Neural progenitor cell (in vitro differentiated cells): ENCODE results near the gene KDSR. TPM values are rescaled to one million over a fixed set of nuclear protein-coding genes. Genes with fewer than 3 reads are reported as not detected.

Experiments
- DNase-seq: peaks from one replicate; pipeline ENCODE4 v3.0.0-alpha.2; 2016; ENCODE audit warnings: low spot score
- H2AFZ ChIP-seq: fragments of 200-600 bp; sonication (generic); replicated peaks from 2 replicates; pipeline ENCODE4 v1.6.1; 2016; ENCODE audit warnings: antibody characterized with exemption
- H3F3A ChIP-seq: fragments of 200-600 bp; sonication (generic); 2 replicates; pipeline ENCODE4 v1.6.1; 2016; ENCODE audit warnings: antibody characterized with exemption, low read depth
- H3K27ac ChIP-seq: fragments of 200-600 bp; sonication (generic); 2 replicates; pipeline ENCODE4 v1.5.1; 2016; ENCODE audit warnings: mild to moderate bottlenecking
- H3K27me3 ChIP-seq: fragments of 200-600 bp; sonication (generic); 2 replicates; pipeline ENCODE4 v1.6.1; 2016; ENCODE audit warnings: mild to moderate bottlenecking, moderate library complexity
- H3K36me3 ChIP-seq: fragments of 200-600 bp; sonication (generic); 2 replicates; pipeline ENCODE4 v1.5.1; 2016
- H3K4me1 ChIP-seq: fragments of 200-600 bp; sonication (generic); 2 replicates; pipeline ENCODE4 v1.6.1; 2016; ENCODE audit warnings: mixed run types
- H3K4me2 ChIP-seq: fragments of 200-600 bp; sonication (generic); 2 replicates; pipeline ENCODE4 v1.6.1; 2016
- H3K4me3 ChIP-seq: fragments of 200-600 bp; sonication (generic); 2 replicates; pipeline ENCODE4 v1.5.1; 2016
- H3K79me2 ChIP-seq: fragments of 200-600 bp; sonication (generic); 2 replicates; pipeline ENCODE4 v1.6.1; 2016; ENCODE audit warnings: low read depth
- H3K9ac ChIP-seq: fragments of 200-600 bp; sonication (generic); 2 replicates; pipeline ENCODE4 v1.6.1; 2016
- H3K9me3 ChIP-seq: fragments of 200-600 bp; sonication (generic); 2 replicates; pipeline ENCODE4 v1.5.1; 2016; ENCODE audit warnings: low read depth
- H4K20me1 ChIP-seq: fragments of 200-600 bp; sonication (generic); 2 replicates; pipeline ENCODE4 v1.6.1; 2016; ENCODE audit warnings: low read depth
- H3K27ac Mint-ChIP-seq: 3 replicates; pipeline ENCODE4 v1.8.0; 2021; ENCODE audit warnings: mixed read lengths
- H3K27me3 Mint-ChIP-seq: 2 replicates; pipeline ENCODE4 v1.8.0; 2022; ENCODE audit warnings: low read depth, mild to moderate bottlenecking, inconsistent platforms, moderate library complexity, mixed read lengths; ENCODE audit not compliant: insufficient read depth
- H3K36me3 Mint-ChIP-seq: 3 replicates; pipeline ENCODE4 v1.8.0; 2021; ENCODE audit warnings: mixed read lengths
- H3K4me1 Mint-ChIP-seq: 3 replicates; pipeline ENCODE4 v1.8.0; 2021; ENCODE audit warnings: mixed read lengths
- H3K4me3 Mint-ChIP-seq: 3 replicates; pipeline ENCODE4 v1.8.0; 2021; ENCODE audit warnings: mild to moderate bottlenecking, moderate library complexity, mixed read lengths
- H3K9me3 Mint-ChIP-seq: 3 replicates; pipeline ENCODE4 v1.8.0; 2020; ENCODE audit warnings: mixed read lengths
- CTCF ChIP-seq: fragments of 200-600 bp; sonication (generic); IDR thresholded peaks from 2 replicates; pipeline ENCODE4 v1.5.1; 2017; ENCODE audit warnings: antibody characterized with exemption, mild to moderate bottlenecking
- EZH2 ChIP-seq: fragments of 200-600 bp; sonication (generic); IDR thresholded peaks from 2 replicates; pipeline ENCODE4 v1.6.1; 2017; ENCODE audit warnings: antibody characterized with exemption, mild to moderate bottlenecking, moderate library complexity
- EZH2phosphoT487 ChIP-seq: fragments of 200-600 bp; sonication (generic); IDR thresholded peaks from 2 replicates; pipeline ENCODE4 v1.6.1; 2017; ENCODE audit warnings: antibody characterized with exemption
- total RNA-seq: library from RNA; depleted of rRNA; stranded (reverse); fragments of >200 nt; gene quantifications from 2 replicates; pipeline ENCODE4 v1.2.3, GENCODE V29; 2015; ENCODE audit warnings: low replicate concordance

The KDSR gene
- total RNA-seq, 1 donor from 2014 or later, result 20.6 TPM

GRCh38 chr18:63312737-63313395 is 54.1 kb downstream of the KDSR start:
- Mint-ChIP-seq H3K36me3 (peaks cover 16% of the 10 kb centered on the region), H3K4me3 (no peak overlapping the region), H3K9me3 (no peaks in the 10 kb centered on the region), H3K4me1 (peaks cover 18% of the 10 kb centered on the region), H3K27ac (no peak overlapping the region), H3K27me3 (peaks cover 3% of the 10 kb centered on the region)
- Histone ChIP-seq H3K36me3 (no peaks in the 10 kb centered on the region), H3K4me2 (no peak overlapping the region), H3K4me1 (peaks cover 3% of the 10 kb centered on the region), H3K27me3 (peaks cover 22% of the 10 kb centered on the region), H3K4me3 (no peak overlapping the region), H3K9ac (no peak overlapping the region), H2AFZ (no peak overlapping the region), H4K20me1 (no peaks in the 10 kb centered on the region), H3K79me2 (no peaks in the 10 kb centered on the region), H3K9me3 (no peaks in the 10 kb centered on the region), H3F3A (peaks cover 7% of the 10 kb centered on the region), H3K27ac (no peak overlapping the region)
- TF ChIP-seq EZH2phosphoT487 (no peak), CTCF (no peak), EZH2 (no peak)
- DNase-seq, result no peak

GRCh38 chr18:63312019-63312409 is 55.0 kb downstream of the KDSR start:
- Histone ChIP-seq H3F3A (no peaks in the 10 kb centered on the region), H3K9me3 (no peaks in the 10 kb centered on the region), H3K27me3 (peaks cover 14% of the 10 kb centered on the region), H3K4me2 (no peak overlapping the region), H3K4me1 (peaks cover 11% of the 10 kb centered on the region), H4K20me1 (no peaks in the 10 kb centered on the region), H3K27ac (no peak overlapping the region), H3K9ac (no peak overlapping the region), H2AFZ (no peak overlapping the region), H3K36me3 (no peaks in the 10 kb centered on the region), H3K4me3 (no peak overlapping the region), H3K79me2 (no peaks in the 10 kb centered on the region)
- no peaks in the 10 kb centered on the region for H3K9me3 Mint-ChIP-seq
- no peak overlapping the region for H3K27ac Mint-ChIP-seq
- DNase-seq, result no peak
- no peaks in the 10 kb centered on the region for H3K27me3 Mint-ChIP-seq
- no peak overlapping the region for H3K4me3 Mint-ChIP-seq
- TF ChIP-seq EZH2phosphoT487 (no peak), CTCF (no peak), EZH2 (no peak)
- H3K4me1 Mint-ChIP-seq, result peaks cover 16% of the 10 kb centered on the region
- H3K36me3 Mint-ChIP-seq, result peaks cover 16% of the 10 kb centered on the region

- Histone ChIP-seq H3K27ac (no peak overlapping the region), H4K20me1 (no peaks in the 10 kb centered on the region), H3F3A (no peaks in the 10 kb centered on the region), H3K79me2 (no peaks in the 10 kb centered on the region), H3K4me2 (no peak overlapping the region), H3K4me1 (peaks cover 11% of the 10 kb centered on the region), H3K36me3 (no peaks in the 10 kb centered on the region), H3K27me3 (peaks cover 7% of the 10 kb centered on the region), H3K9ac (no peak overlapping the region), H2AFZ (no peak overlapping the region), H3K9me3 (no peaks in the 10 kb centered on the region), H3K4me3 (no peak overlapping the region)
- DNase-seq, result no peak
- Mint-ChIP-seq H3K36me3 (peaks cover 16% of the 10 kb centered on the region), H3K4me1 (peaks cover 13% of the 10 kb centered on the region), H3K27ac (no peak overlapping the region), H3K27me3 (no peaks in the 10 kb centered on the region), H3K4me3 (no peak overlapping the region), H3K9me3 (no peaks in the 10 kb centered on the region)
- TF ChIP-seq EZH2 (no peak), EZH2phosphoT487 (no peak), CTCF (no peak)
Observed at GRCh38 chr18:63311118-63312018, 55.6 kb downstream of the KDSR start.
